ENCODE results near the gene C17orf113. TPM values are rescaled to one million over a fixed set of nuclear protein-coding genes. Genes with fewer than 3 reads are reported as not detected.

C17orf113 gene
- total and polyA plus RNA-seq, 2 of the 13 experiments (the other 11 are each of a cell fraction or from before 2014, with no cell fraction given) = 0.87 to 1.1 TPM

GRCh38 chr17:42031584-42031983, 18.8 kb downstream of the C17orf113 start (continued):
- TF ChIP-seq MAZ (IDR thresholded peaks at IDR 0.05; ENCODE audit: borderline replicate concordance, low read depth, low read length) = no peak
- TF ChIP-seq MAZ (CRISPR knock-in tag; IDR thresholded peaks at IDR 0.05; ENCODE audit: low read depth) = 0 out of 2 replicates have a peak, but pooled peaks have one; percentile 45
- no peak for TF ChIP-seq NFATC3 (CRISPR knock-in tag; IDR thresholded peaks at IDR 0.05)
- no peak for TF ChIP-seq HNRNPUL1 (IDR thresholded peaks at IDR 0.05; ENCODE audit: low read depth, low read length)
- peak; percentile 58; the same call in 1 of the 2 replicates for TF ChIP-seq RXRB (CRISPR knock-in tag; IDR thresholded peaks at IDR 0.05; ENCODE audit: borderline replicate concordance)
- TF ChIP-seq ZNF704 (CRISPR knock-in tag; IDR thresholded peaks at IDR 0.05; ENCODE audit: borderline replicate concordance) = no peak
- TF ChIP-seq ZNF772 (CRISPR knock-in tag; IDR thresholded peaks at IDR 0.05) = 0 out of 2 replicates have a peak, but pooled peaks have one; percentile 44
- no peak for TF ChIP-seq GATA4 (IDR thresholded peaks at IDR 0.05; ENCODE audit: borderline replicate concordance, low read depth)
- no peak for TF ChIP-seq ZNF407 (CRISPR knock-in tag; IDR thresholded peaks at IDR 0.05; ENCODE audit: not compliant biosample characterization)
- TF ChIP-seq SUZ12 (IDR thresholded peaks at IDR 0.05; ENCODE audit: low read depth, low read length) = no peak
- TF ChIP-seq E2F1 (CRISPR knock-in tag; IDR thresholded peaks at IDR 0.05) = no peak
- TF ChIP-seq PAWR (CRISPR knock-in tag; IDR thresholded peaks at IDR 0.05; ENCODE audit: borderline replicate concordance) = no peak
- TF ChIP-seq ARNTL (CRISPR knock-in tag; IDR thresholded peaks at IDR 0.05) = no peak
- no peak for TF ChIP-seq ELK4 (CRISPR knock-in tag; IDR thresholded peaks at IDR 0.05; ENCODE audit: borderline replicate concordance)
- TF ChIP-seq ZNF496 (CRISPR knock-in tag; IDR thresholded peaks at IDR 0.05; ENCODE audit: insufficient replicate concordance) = no peak
- no peak for TF ChIP-seq ZNF781 (CRISPR knock-in tag; IDR thresholded peaks at IDR 0.05; ENCODE audit: borderline replicate concordance, not compliant biosample characterization)
- no peak for TF ChIP-seq ZFAT (CRISPR knock-in tag; conservative IDR thresholded peaks at IDR 0.05)
- no peak for TF ChIP-seq HHEX (CRISPR knock-in tag; IDR thresholded peaks at IDR 0.05)

All from HepG2 (cell line).